D721Med (cell line): ENCODE results near the gene ANKRD39.

Experiments
- DNase-seq: peaks from one replicate; pipeline ENCODE4 v3.0.0; 2011; ENCODE audit warnings: low spot score; ENCODE audit not compliant: insufficient read length
- FAIRE-seq: peaks from 2 replicates; lab custom pipeline; 2011; peaks lifted over from hg19 to GRCh38; lab: Jason Lieb, UNC
- CTCF ChIP-seq: IDR thresholded peaks from 2 replicates; pipeline ENCODE4 v1.5.1; 2012; ENCODE audit warnings: mild to moderate bottlenecking, control low read depth; ENCODE audit not compliant: insufficient read depth; ENCODE audit errors: missing control alignments

ANKRD39 gene

DNA sequence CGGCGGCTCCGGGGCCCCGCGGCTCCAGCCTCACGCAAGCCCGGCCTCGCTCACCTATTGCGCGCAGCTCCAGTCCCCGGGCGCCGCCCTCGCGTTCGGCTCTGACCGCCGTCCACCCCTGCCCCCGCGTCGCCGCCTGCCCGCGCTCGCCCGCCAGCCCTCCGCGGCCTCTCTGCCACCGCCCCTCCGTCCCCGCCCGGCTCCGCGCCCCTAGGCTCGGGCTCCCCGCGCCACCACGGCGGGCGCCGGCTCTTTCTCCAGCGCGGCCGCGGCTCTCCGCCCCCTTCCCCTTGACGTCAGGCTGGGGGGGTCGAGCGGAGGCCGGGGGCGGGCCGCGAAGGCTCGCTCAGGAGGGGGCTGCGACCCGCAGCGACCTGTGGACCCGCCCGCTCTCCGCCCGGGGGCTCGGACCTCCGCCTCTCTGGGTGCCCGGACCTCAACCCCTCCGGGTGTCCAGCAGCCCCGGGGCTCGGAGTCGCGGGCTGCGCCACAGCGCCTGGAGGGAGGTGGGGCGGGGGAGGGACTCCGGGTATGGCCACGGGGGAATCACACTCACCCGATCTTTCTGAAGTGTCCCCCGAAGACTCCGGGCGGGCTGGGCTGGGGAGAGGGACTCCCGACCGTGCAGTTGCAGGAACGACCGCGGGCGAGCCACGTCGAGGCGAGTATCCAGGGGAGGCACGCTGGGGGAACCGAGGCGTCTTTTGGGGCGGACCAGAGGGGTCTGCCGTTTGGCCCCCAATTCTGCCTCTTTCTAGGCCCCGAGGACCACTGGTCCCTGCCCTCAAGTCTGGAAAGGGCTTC, 12.2 kb upstream of the ANKRD39 start, which contains the start of gene SEMA4C:
TSS of gene SEMA4C (minus strand) at position 259 of the 804 bp plus-strand sequence. CDS start 2,194 bp downstream, outside the sequence.
- no peak for FAIRE-seq
- DNase-seq = no peak
- no peak for TF ChIP-seq CTCF

GRCh38 chr2:96869281-96869821, 11.5 kb upstream of the ANKRD39 start:
- FAIRE-seq = no peak
- DNase-seq = no peak
- TF ChIP-seq CTCF = no peak

- TF ChIP-seq CTCF = peak; percentile 38
- DNase-seq (peak; percentile 71), FAIRE-seq (no peak)
These were observed 10.9 kb upstream of the ANKRD39 start for GRCh38 chr2:96868555-96869280.

DNA sequence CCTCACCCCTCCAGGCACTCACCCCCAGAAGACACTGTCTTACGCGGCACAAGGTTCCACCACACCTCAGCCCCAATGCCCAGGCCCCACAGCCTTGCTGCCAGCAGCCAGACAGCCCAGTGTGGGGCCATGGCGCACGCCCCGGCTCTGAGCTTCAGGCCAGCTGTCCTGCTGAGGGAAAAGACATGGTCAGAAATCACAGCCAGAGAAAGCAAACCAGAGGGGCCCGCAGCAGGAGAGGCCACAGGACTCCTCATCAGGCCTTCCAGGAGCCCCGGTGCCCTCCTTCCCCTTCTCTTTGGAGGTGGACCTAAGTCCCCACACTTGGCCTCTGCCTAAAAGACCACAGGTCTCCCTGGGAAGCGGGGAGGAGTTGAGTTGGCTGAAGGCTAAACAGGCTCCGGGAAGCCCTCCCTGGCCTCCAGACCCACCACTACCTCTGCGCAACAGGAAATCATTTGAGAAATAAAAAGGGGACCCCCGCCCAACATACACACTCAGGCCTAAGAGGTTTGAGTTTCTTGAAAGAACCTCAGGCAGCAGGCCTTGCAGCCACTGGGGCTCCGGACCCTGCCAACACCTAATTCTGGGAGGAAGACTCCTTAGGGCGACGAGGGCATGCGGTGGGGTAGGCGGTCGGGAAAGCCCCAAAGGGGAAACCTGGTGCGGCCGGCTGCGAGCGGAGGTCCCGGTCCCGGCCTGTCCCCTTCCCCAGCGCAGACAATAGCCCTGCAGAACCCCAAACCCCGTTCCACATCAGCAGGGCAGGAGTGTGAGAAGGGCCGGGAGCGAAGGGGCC, 10.1 kb upstream of the ANKRD39 start:
- DNase-seq = no peak
- no peak for TF ChIP-seq CTCF
- no peak for FAIRE-seq

GRCh38 chr2:96866986-96867755, 9.4 kb upstream of the ANKRD39 start:
- FAIRE-seq (no peak), DNase-seq (no peak)
- TF ChIP-seq CTCF = no peak

GRCh38 chr2:96866586-96866985, 8.8 kb upstream of the ANKRD39 start:
- DNase-seq (no peak), FAIRE-seq (no peak)
- no peak for TF ChIP-seq CTCF
